AG09319 (cell line): Measurements from ENCODE around the gene LIPE.

Source experiments
- DNase-seq: peaks from one replicate; pipeline ENCODE4 v3.0.0-alpha.2; 2010; ENCODE audit warnings: low read depth; ENCODE audit errors: extremely low read depth
- CTCF ChIP-seq: IDR thresholded peaks from 2 replicates; pipeline ENCODE4 v1.5.1; 2011; ENCODE audit warnings: low read depth, mild to moderate bottlenecking, inconsistent platforms, low read length, moderate library complexity

Gene LIPE

GRCh38 chr19:42428676-42429075, 1.5 kb upstream of the LIPE start:
- no peak for TF ChIP-seq CTCF
- no peak for DNase-seq

DNA sequence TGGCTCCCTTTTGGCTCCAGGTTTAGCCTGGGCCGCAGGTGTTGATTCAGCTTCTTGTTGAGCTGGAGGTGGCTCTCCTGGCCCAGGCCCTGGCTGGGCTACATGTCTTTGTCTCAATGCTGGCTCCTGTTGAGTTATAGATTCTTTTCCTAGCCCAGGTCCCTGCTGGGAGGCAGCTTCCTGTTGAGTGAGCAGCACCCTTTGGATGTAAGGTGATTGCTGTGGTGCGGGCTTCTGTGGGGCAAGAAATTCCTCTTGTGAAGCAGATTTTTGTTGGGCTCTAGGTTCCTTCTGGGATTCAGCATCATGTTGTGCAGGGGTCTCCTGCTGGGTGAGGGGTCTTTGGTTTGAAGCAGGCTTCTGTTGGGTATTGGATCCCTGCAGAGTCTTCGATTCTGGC, 545 bp downstream of the LIPE start:
- DNase-seq = no peak
- no peak for TF ChIP-seq CTCF

DNA sequence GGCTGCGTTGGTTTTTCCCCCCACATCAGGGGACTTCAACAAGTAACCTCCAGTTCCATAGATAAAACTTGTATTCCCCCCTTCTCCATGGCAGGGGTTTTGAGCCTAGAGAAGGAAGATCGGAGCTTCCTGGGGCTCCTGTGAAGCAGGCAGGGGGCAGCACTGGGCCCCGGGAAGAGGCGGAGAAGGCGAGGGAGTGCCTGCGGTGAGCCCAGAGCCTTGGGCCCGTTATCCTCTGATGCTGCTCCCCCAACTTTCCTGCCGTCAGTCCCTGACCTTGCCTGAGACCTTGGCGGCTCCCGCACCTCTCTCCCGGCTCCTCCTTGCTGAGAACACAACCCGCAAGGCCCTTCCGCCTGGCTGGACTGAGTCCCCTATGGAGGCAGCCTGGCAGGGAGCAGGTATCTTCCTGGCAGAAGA, 2.5 kb downstream of the LIPE start:
- no peak for TF ChIP-seq CTCF
- DNase-seq = no peak

- TF ChIP-seq CTCF = no peak
- DNase-seq = no peak
Observed at GRCh38 chr19:42424345-42424707, 2.9 kb downstream of the LIPE start.

- TF ChIP-seq CTCF = no peak
- peak; percentile 78 for DNase-seq
Observed at GRCh38 chr19:42423462-42424344, 3.5 kb downstream of the LIPE start.

- TF ChIP-seq CTCF = no peak
- DNase-seq = no peak
Observed at GRCh38 chr19:42422901-42423461, 4.2 kb downstream of the LIPE start.

DNA sequence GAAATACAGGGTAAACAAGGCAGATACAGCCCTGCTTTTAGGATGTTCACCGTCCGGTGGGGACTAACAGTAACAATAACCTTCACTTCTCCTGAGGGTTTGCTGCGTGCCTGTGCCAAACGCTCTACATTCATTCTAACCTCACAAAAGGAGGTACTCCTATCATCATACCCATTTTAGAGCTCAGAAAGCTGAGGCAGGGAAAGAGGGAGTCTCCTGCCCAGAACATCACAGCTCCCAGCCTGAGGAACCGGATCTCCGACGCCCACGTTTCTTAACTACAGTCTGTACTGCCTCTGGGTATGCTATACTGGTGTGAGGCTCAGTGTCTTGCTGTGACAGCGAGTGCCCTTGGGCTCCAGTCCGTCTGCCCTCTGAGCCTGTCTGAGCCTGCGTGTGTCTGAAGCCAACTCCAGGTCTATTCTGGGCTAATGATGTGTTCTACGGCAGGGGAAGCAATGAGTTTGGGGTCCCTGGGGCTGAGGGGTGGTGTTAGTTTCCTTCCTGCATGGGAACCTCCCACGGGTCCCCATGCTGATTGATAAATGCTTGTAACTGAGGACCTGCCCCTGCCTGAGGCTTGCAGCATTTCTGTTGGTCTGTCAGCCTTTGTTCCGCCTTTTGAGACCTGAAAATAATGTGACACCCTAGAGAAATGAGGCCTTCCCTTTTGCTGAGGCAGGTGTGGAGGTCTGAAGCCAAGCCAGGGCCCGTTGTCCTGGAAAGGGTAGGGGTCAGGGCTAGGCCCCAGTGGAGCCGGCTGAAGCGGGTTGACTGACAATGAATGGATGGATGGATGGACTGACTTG, 4.9 kb downstream of the LIPE start:
- DNase-seq = no peak
- no peak for TF ChIP-seq CTCF
